Measurements from ENCODE around the gene GPN2.
"Not testable (repeated sequence)": the region's sequence is repeated elsewhere in the genome, so short reads cannot be mapped to it uniquely, and the experiment has no call there.

Gene GPN2

DNA sequence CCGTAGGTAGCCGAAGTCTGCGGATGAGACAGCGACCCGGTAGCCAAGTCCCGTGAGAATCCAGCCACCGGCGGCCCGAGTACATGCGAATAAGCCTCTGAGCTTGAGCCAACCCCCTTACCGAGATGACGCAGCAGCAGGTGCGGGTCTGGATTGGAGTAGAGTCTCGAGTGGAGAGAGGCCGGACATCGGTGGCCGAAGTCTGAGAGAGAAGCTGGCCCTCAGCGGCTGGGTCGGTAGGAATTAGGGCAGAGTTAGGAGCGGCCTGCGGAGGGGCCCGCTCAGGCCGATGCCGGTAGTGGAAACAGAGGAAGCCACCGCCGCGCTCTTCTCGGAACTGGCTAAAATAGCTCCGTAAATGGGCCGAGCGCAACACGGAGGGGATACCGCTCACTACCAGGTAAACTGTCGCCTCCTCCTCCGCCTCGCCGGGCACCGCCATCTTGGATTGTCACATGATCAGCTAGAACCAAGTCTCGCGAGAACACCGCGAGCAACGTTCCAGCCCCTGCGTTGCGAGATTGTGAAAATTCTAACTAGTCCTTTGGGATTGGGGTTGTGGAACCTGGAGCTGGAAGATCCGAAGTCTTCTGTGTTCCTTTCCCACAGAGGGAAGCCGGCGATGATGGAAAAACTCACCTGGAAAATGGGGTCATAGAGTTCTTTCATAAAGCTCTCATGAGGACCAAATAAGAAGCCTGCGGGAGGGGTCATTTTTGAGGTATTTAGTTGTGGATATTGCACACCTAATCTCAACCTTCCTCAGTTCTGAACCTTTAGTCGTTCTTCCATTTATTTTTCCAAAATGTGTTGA is 10.1 kb upstream of the GPN2 start, which contains the start of gene GPATCH3:
GPATCH3 (minus strand) TSS at position 467 of the 814 bp plus-strand sequence; CDS start at position 442, 25 bp downstream.
- peak; percentile 89 for DNase-seq

- DNase-seq = no peak
These were observed 7.3 kb upstream of the GPN2 start for GRCh38 chr1:26897351-26897750.

- DNase-seq = no peak
These were observed 4.2 kb upstream of the GPN2 start for GRCh38 chr1:26894263-26894662.

GRCh38 chr1:26890467-26890796 is 349 bp upstream of the GPN2 start:
- no peak for DNase-seq

DNA sequence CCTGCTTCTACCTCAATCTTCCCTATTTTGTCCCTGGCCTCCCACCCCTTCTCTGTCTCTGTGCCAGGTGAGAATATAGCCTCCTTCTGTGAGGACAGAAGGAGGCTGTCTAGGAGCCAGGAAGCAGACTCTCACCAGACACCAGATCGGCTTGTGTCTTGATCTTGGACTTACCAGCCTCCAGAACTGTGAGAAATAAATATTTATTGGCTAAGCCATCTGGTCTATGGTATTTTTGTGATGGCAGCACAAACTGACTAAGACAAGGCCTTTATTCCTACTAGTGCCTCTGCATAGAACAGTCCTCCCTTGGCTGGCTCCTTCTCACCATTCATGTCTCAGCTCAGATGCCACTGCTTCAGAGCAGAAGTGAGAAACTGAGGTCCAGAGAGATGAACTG is 1.9 kb downstream of the GPN2 start:
- DNase-seq = no peak

- no peak for DNase-seq
These were observed 3.0 kb downstream of the GPN2 start for GRCh38 chr1:26887125-26887524.

GRCh38 chr1:26882696-26883463 is 7.2 kb downstream of the GPN2 start:
- no peak for DNase-seq

- not testable (repeated sequence) for DNase-seq
These were observed 8.5 kb downstream of the GPN2 start for GRCh38 chr1:26881611-26882010.

DNA sequence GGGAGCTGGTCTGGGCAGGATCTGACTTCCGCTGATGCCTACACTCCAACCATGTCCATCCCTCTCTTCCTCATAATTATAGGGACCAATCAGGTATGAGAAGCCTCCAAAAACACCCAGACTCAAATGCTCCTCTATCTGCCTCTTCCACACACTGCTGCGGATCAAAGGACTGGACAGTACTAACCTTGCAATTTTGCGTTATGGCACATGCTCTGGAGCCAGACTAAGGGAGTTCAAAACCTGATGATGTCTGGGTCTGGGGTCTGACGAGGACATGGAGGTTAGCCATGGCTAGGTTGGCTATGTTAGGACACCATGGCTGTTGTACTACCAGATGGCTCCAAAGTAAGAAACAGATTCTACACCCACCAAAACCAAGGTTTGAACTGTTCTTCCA is 10.3 kb downstream of the GPN2 start:
- DNase-seq = no peak

GRCh38 chr1:26877326-26877725 is 12.8 kb downstream of the GPN2 start:
- DNase-seq = no peak

DNA sequence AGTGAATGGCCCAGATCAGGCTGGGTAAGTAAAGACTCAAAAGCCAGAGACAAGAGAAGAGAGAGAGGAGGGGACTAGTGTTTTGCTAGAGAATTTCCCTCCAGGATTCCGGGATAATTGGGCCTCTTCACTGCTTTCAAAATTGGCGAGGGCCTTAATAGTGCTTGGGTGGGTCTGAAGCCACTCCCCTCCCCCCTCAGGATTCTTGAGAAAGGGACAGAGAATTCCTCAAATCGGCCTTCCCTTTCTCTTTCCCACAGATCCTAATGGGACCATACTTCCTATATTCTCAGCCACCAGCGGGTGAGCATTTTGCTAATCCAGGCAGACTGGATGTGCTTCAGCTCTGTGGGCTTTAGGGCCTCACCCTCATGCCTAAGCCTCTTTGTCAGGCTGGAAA is 15.2 kb downstream of the GPN2 start:
- no peak for DNase-seq

DNA sequence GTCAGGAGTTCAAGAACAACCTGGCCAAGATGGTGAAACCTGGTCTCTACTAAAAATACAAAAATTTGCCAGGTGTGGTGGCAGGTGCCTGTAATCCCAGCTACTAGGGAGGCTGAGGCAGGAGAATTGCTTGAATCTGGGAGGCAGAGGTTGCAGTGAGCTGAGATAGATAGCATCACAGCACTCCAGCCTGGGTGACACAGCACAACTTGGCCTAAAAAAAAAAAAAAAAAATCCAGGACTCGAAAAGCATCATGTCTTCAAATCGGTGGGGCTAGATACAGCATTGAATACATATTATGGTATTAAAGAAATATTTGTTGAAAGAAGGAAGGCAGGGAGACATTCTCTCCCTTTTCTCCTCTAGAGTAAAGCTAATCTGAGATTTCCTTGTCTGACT is 17.0 kb downstream of the GPN2 start:
- not testable (repeated sequence) for DNase-seq

DNA sequence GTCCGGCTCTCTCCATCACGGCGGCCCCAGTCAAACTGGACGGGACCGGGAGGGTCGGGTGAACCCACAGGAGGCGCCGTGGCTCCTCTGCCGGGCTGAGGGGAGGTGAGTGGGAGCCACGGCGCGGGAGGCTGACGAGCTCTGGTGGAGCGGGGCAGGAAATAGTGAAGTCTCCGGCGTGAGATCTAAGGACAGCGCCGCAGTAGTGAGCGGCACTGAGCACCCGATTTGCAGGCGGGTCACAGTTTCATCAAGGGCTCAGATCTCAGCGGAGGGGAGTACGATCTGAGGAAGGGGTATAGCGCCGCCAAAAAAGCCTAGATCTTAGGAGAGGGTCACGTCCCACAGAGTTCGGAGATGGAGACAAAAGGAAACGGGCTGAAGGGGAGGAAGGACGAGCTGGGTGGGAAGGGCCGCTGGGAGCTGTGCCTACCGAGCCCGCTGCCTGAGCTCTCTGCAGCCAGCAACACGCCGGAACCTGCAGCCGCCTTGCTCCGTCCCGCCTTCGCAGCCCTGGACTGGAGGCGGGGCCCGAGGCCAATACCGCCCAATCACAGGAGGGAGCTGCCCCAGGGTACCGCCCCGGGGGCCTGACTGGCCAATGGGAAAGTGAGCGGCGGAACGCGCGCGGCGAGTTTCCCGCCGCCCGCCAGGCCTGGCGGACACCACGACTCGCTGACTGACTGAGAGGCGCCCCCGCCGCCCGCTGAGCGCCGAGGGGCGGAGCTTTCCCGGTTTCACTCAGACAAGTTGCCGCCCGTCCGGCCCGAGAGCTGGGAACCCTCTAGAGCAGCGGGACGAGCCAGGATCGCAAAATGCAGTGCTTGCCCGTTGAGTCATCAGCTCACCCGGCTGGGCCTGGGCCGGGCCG is 25.2 kb downstream of the GPN2 start:
- DNase-seq = peak; percentile 96

DNA sequence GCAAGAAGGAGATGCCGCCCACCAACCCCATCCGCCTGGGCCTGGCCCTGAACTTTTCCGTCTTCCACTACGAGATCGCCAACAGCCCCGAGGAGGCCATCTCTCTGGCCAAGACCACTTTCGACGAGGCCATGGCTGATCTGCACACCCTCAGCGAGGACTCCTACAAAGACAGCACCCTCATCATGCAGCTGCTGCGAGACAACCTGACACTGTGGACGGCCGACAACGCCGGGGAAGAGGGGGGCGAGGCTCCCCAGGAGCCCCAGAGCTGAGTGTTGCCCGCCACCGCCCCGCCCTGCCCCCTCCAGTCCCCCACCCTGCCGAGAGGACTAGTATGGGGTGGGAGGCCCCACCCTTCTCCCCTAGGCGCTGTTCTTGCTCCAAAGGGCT is 26.4 kb downstream of the GPN2 start:
- DNase-seq = no peak

- peak; percentile 68 for DNase-seq
These were observed 27.1 kb downstream of the GPN2 start, which contains the start of gene SFN for GRCh38 chr1:26862781-26863684. Gene SFN, plus strand, starts transcription at chr1:26863149. Its CDS starts 64 bp downstream, at chr1:26863213.

DNA sequence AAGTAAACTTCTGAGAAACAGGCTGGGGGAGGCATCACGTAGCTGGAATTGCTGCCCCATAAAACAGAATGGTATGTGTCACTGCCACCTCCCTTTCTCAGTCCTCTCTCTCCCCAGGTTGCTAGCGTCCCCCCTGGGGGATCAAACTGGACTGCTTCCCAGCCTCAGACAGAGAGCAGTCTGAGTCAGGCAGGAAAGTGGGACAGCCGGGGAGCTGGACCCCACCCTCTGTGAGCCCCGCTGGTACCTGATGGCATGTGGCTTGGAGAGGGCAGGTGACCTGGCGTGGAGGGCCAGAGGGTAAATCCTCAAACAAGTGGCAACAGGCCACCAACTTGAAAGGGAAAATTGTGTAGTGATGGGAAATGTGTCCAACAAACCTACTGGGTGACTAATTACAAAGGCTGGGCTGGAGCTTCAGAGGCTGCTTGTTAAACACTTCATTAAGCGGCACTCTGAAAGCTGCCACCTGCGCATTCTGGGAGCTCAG is 28.1 kb downstream of the GPN2 start:
- no peak for DNase-seq

GRCh38 chr1:26861286-26861701 is 28.8 kb downstream of the GPN2 start:
- no peak for DNase-seq

- DNase-seq = no peak
These were observed 31.0 kb downstream of the GPN2 start for GRCh38 chr1:26858891-26859640.

GRCh38 chr1:26858160-26858559 is 31.9 kb downstream of the GPN2 start:
- DNase-seq = no peak

- DNase-seq = no peak
These were observed 32.5 kb downstream of the GPN2 start for GRCh38 chr1:26857473-26858060.

All from stimulated activated CD4-positive, alpha-beta T cell treated with anti-CD3 and anti-CD28 coated beads, Interleukin-1b, Interleukin-23, amount 100 ng/mL, for 48 hours (primary cell).